ENCODE measurements around the gene KY.

GRCh38 chr3:134655706-134656105, 4.9 kb upstream of the KY start:
- TF ChIP-seq POLR2AphosphoS5 (IDR thresholded peaks at IDR 0.05; ENCODE audit: control insufficient read depth, insufficient read depth, low read depth, low read length) = no peak
- TF ChIP-seq EZH2 (IDR thresholded peaks at IDR 0.05; ENCODE audit: borderline replicate concordance, low read depth, low read length) = no peak
- no peak for TF ChIP-seq MAX (CRISPR knock-in tag; IDR thresholded peaks at IDR 0.05)
- TF ChIP-seq ATF6 (CRISPR knock-in tag; IDR thresholded peaks at IDR 0.05) = no peak
- TF ChIP-seq NR3C1 (CRISPR knock-in tag; IDR thresholded peaks at IDR 0.05) = no peak
- no peak for TF ChIP-seq CTCF (IDR thresholded peaks at IDR 0.05 in 2 of 3, conservative IDR thresholded peaks at IDR 0.05 in 1 of 3; ENCODE audit: insufficient read depth in 2 of 3, low read depth in 1 of 3, low read length in 3 of 3)
- no peak for TF ChIP-seq TAF1 (IDR thresholded peaks at IDR 0.05; ENCODE audit: control insufficient read depth, extremely low read depth, insufficient read depth, low read length, severe bottlenecking)
- no peak for TF ChIP-seq RBM34 (IDR thresholded peaks at IDR 0.05; ENCODE audit: borderline replicate concordance, insufficient read depth, low read length)
- no peak for TF ChIP-seq CEBPB (tag; IDR thresholded peaks at IDR 0.05)
- no peak for TF ChIP-seq PHB2 (IDR thresholded peaks at IDR 0.05; ENCODE audit: low read depth)

All from K562 (cell line).